GM19193 (cell line): ENCODE data around the gene GRIK4.

Source experiments
- POLR2A ChIP-seq: IDR thresholded peaks from 4 replicates; pipeline ENCODE4 v1.6.1; 2011; ENCODE audit not compliant: insufficient read depth, insufficient read length; ENCODE audit errors: extremely low read depth

Gene GRIK4

GRCh38 chr11:120590472-120590871 is 78.9 kb downstream of the GRIK4 start:
- no peak for TF ChIP-seq POLR2A

- no peak for TF ChIP-seq POLR2A
Observed at GRCh38 chr11:120594746-120595145, 83.2 kb downstream of the GRIK4 start.

GRCh38 chr11:120595557-120595956 is 84.0 kb downstream of the GRIK4 start:
- no peak for TF ChIP-seq POLR2A

- no peak for TF ChIP-seq POLR2A
Observed at GRCh38 chr11:120597250-120598215, 86.0 kb downstream of the GRIK4 start.

- no peak for TF ChIP-seq POLR2A
Observed at GRCh38 chr11:120598517-120599257, 87.1 kb downstream of the GRIK4 start.

DNA sequence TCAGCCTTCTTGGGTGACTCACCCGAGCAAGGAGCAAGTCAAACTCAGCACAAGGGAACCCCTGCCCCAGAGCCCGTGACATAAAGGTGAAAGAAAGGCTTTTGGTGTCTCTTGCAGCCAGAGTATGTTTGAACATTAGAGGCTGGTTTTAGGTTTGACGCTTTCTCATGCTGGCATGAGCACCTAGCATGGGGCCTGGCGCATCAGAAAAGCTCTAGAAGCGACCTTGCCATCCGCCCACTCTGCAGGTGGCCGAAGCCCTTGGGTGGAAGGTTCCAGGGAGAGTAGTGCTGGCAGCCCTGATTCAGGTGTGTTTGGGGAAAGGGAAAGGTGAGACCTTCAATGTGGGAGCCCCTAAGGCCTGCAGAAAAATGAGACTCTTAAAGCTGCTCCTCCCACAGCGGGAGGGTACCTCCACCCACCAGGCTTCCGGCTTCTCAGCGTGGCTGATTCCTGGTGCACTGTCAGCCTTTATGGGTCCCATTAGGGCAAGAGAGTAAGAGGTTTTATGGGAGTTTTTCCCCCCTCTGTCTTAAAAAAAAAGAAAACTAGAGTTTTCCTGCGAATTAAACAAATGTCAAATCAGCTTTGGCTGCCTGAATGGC is 88.4 kb downstream of the GRIK4 start:
- no peak for TF ChIP-seq POLR2A

GRCh38 chr11:120601536-120601935 is 90.0 kb downstream of the GRIK4 start:
- no peak for TF ChIP-seq POLR2A

DNA sequence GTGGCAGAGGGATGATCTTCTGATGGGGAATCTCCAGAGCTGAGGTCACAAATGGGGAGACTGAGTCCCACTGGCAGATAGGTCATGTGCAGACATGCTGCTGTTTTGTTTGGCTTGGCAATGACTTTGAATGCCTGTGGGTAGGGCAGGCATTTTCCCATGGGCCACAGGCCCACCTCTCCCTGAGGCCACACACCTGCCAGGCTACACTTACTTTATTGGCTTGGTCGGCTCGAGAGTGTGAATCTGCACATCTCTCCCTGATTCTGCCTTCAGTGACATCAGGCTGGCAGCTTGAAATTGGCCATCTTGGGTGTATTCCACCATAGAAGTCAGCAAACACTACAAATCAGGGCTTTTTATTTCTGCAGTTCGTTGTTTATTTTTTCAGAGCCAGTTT is 91.5 kb downstream of the GRIK4 start:
- no peak for TF ChIP-seq POLR2A

DNA sequence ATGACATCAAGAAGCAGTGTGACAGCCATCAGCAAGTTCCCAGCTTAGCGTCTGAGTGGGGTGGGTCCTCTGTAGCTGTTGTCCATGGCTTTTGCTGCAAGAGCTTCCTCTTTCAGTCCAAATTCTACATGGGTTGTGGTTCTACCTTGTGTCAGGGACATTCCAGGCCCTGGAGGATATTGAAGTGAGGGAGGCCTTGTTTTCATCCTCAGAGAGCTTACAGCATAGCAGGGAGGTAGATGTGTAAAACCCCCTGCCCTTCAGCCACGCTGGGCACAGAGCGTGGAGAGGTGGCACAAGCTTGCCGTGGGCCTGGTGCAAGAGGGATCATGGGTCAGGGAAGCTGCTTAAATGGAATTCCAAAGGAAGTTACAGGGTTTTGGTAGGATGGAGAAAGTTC is 93.9 kb downstream of the GRIK4 start:
- TF ChIP-seq POLR2A: no peak

DNA sequence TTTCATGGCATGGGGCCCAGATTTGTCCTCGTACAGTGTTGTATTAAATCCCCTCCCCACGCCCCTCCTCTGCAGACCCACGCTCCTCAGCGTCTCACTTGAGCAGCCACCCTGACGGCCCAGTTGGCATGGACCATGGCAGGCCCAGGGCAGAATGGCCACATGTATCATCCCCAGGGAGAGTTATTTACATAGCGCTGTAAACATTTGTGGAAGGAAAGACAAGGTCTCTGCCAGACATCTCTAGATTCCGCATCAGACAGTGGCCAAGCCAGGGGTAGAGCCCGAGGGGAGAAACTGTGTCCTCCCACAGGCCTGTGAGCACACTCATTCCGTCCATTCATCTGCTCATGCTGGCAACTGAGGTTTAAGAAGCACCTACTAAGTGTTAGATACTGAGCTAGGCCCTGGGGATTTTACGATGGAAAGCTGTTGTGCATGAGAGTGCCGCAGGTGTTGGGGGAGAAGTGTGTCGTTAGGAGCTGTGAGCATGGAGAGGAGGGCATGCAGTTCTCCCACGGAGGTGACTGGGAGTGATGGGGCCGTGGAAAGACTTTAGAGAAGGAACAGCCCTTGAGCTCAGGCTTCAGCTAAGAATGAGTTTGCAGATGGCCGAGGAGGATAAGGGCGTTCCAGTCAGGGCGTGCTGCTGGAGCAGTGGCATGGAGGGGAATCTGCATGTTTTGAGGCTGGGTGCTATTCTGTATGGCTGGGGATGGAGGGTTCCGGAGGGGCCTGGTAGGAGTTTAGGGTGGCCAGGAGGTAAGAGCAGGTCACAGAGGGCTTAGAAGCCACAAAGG is 94.9 kb downstream of the GRIK4 start:
- TF ChIP-seq POLR2A: no peak

DNA sequence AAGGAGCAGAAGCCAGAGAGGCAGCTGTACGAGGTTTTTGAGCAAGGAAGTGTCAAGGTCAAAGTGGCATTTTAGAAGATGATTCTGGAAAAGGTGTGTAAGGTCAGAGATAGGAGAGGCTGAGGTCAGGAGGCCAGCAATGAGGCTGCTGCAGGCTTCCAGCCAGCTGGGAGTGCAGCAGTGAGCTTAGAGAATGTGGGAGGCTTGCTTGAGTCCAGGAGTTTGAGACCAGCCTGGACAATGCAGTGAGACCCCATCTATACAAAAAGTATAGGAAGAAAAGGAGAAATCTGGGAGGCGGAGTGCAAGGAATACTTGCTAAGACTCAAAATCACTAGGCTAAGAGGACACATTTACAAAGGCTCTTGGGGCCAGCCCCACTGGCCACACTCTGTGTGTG is 96.5 kb downstream of the GRIK4 start:
- no peak for TF ChIP-seq POLR2A

GRCh38 chr11:120608760-120609211 is 97.2 kb downstream of the GRIK4 start:
- TF ChIP-seq POLR2A: no peak

GRCh38 chr11:120610111-120610510 is 98.6 kb downstream of the GRIK4 start:
- no peak for TF ChIP-seq POLR2A

- no peak for TF ChIP-seq POLR2A
Observed at GRCh38 chr11:120611581-120611980, 100.0 kb downstream of the GRIK4 start.
